ENCODE measurements around the gene ELF4.

ELF4 gene

DNA sequence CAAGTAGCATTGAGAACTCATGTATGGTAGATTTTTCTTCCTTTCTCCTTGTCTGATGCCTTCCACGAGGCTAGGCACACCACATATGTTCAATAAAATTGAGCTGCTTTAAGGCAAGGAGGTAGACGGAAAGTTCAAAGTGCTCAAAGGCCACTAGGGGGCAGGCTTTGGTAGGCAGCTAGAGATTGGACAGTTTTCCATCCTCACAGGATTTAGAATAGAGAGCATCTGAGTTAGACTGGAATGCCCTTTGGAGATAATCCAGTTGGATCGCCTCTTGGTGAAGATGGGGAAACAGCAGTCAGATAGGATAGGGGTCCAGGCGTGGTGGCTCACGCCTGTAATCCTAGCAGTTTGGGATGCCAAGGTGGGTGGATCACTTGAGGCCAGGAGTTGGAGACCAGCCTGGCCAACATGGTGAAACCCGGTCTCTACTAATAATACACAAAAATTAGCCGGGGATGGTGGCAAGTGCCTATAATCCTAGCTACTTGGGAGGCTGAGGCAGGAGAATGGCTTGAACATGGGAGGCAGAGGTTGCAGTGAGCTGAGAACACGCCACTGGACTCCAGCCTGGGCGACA, 30.4 kb downstream of the ELF4 start:
- Histone ChIP-seq H3K4me1 (ENCODE audit: control insufficient read depth, insufficient read depth, low read length) (peaks cover 20% of the 10 kb centered on the region), H3K36me3 (ENCODE audit: control insufficient read depth, insufficient read depth, low read length) (no peaks in the 10 kb centered on the region), H3K9ac (ENCODE audit: low read length) (no peak overlapping the region), H3K27me3 (ENCODE audit: control insufficient read depth, insufficient read depth, low read length) (no peaks in the 10 kb centered on the region), H3K9me3 (ENCODE audit: control insufficient read depth, low read length) (no peaks in the 10 kb centered on the region), H3K4me3 (ENCODE audit: low read length) (no peak overlapping the region)

GRCh38 chrX:130075777-130076176, 34.5 kb downstream of the ELF4 start:
- no peaks in the 10 kb centered on the region for H3K9me3 ChIP-seq (ENCODE audit: control insufficient read depth, low read length)
- no peaks in the 10 kb centered on the region for H3K27me3 ChIP-seq (ENCODE audit: control insufficient read depth, insufficient read depth, low read length)
- H3K4me1 ChIP-seq (ENCODE audit: control insufficient read depth, insufficient read depth, low read length): peaks cover 19% of the 10 kb centered on the region
- H3K4me3 ChIP-seq (ENCODE audit: low read length): no peak overlapping the region
- no peak overlapping the region for H3K9ac ChIP-seq (ENCODE audit: low read length)
- no peaks in the 10 kb centered on the region for H3K36me3 ChIP-seq (ENCODE audit: control insufficient read depth, insufficient read depth, low read length)

DNA sequence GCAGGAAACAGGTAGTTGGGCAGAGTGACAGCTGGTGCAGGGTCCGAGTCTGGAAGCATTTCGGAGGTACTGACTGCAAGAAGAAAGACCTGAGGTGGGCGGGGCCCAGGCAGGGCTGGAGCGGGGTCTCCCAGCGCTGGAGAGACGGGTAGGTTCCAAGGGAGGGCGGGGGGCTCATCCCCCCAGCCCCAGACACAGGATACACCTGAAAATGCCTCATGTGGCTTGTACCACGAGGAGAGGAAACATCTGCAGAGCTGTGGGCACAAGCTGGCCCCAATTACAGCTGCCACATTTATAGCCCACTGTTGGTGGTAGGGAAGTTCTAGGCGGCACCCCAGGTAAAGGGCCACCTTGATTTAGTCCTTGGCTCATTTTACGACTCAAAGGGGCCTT, 38.0 kb downstream of the ELF4 start:
- Histone ChIP-seq H3K27me3 (ENCODE audit: control insufficient read depth, insufficient read depth, low read length) (no peaks in the 10 kb centered on the region), H3K9ac (ENCODE audit: low read length) (no peak overlapping the region), H3K4me3 (ENCODE audit: low read length) (no peak overlapping the region), H3K9me3 (ENCODE audit: control insufficient read depth, low read length) (no peaks in the 10 kb centered on the region), H3K36me3 (ENCODE audit: control insufficient read depth, insufficient read depth, low read length) (no peaks in the 10 kb centered on the region), H3K4me1 (ENCODE audit: control insufficient read depth, insufficient read depth, low read length) (peaks cover 17% of the 10 kb centered on the region)

DNA sequence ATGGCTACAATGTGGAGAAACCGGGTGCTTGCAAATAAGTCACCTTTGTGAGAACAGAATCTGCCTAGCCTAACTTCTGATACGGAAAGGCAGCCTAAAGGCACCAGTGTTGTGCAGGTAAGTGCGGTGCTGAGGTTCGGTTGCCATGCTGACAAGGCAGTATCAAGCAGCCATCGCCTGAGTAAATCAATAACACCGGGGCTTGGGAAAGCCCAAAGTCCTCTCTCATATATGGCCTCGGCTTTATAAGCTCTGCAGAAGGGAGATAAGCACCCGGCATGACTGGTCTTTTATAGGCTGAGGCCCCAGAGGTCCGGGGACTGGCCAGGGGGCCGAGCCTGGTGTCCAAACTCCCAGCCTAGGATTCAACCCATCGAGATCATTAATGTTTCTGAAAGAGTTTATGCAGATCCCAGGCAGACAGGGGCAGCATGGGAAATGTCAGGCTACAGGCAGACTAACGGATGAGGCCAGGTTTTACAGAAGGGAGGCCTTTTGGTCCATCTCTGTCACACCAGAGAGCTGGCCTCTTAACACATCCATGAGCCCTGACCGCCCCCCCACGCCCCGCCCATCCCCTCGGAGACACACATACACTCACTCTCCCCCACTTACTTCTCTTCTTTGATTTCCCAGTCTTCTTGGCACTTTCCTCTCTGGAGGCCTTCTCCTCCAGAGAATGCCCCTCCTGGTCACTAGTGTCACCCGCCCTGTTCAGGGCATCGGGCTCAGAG, 38.5 kb downstream of the ELF4 start:
- Histone ChIP-seq H3K27me3 (ENCODE audit: control insufficient read depth, insufficient read depth, low read length) (no peaks in the 10 kb centered on the region), H3K4me3 (ENCODE audit: low read length) (no peak overlapping the region), H3K9me3 (ENCODE audit: control insufficient read depth, low read length) (no peaks in the 10 kb centered on the region), H3K4me1 (ENCODE audit: control insufficient read depth, insufficient read depth, low read length) (peaks cover 17% of the 10 kb centered on the region), H3K9ac (ENCODE audit: low read length) (no peak overlapping the region), H3K36me3 (ENCODE audit: control insufficient read depth, insufficient read depth, low read length) (no peaks in the 10 kb centered on the region)

DNA sequence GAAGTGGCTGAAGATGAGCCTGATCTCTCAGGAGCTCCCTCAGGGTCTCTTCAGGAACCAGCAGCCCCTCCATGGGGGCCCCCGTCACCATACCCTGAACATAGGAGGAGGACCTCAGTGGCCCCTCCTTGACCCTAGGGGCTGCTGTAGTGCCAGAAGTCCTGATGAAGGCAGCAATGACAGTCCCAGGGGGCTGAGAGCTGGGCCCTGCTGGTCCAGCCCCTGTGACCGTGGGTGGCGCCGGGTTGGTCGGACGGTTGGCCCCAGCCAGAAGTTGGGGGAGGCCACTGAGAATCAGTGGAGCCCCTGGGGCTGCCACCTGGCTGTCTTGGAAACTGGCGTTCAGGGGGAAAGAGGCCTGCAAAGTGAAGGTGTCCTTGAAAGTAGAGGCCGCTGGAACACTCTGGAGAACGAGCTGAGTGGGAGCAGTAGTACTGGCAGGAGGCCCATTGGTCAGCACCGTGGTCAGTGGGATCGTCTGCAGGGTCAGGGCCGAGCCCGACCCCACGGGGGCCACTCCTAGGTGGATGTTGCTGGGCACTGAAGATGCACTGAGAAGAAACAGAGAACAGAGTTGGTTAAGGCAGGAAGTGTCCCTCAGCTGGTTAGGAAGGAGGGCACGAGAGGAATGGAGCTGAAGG, 43.2 kb downstream of the ELF4 start:
- Histone ChIP-seq H3K4me3 (ENCODE audit: low read length) (no peak overlapping the region), H3K4me1 (ENCODE audit: control insufficient read depth, insufficient read depth, low read length) (peaks cover 11% of the 10 kb centered on the region), H3K27me3 (ENCODE audit: control insufficient read depth, insufficient read depth, low read length) (no peaks in the 10 kb centered on the region), H3K9me3 (ENCODE audit: control insufficient read depth, low read length) (no peaks in the 10 kb centered on the region), H3K36me3 (ENCODE audit: control insufficient read depth, insufficient read depth, low read length) (no peaks in the 10 kb centered on the region), H3K9ac (ENCODE audit: low read length) (no peak overlapping the region)

- Histone ChIP-seq H3K9ac (ENCODE audit: low read length) (peak overlapping the region; percentile 61), H3K4me3 (ENCODE audit: low read length) (no peak overlapping the region), H3K4me1 (ENCODE audit: control insufficient read depth, insufficient read depth, low read length) (peaks cover 6% of the 10 kb centered on the region), H3K27me3 (ENCODE audit: control insufficient read depth, insufficient read depth, low read length) (no peaks in the 10 kb centered on the region), H3K36me3 (ENCODE audit: control insufficient read depth, insufficient read depth, low read length) (no peaks in the 10 kb centered on the region), H3K9me3 (ENCODE audit: control insufficient read depth, low read length) (no peaks in the 10 kb centered on the region)
Measured at GRCh38 chrX:130060122-130061069, 49.9 kb downstream of the ELF4 start.

DNA sequence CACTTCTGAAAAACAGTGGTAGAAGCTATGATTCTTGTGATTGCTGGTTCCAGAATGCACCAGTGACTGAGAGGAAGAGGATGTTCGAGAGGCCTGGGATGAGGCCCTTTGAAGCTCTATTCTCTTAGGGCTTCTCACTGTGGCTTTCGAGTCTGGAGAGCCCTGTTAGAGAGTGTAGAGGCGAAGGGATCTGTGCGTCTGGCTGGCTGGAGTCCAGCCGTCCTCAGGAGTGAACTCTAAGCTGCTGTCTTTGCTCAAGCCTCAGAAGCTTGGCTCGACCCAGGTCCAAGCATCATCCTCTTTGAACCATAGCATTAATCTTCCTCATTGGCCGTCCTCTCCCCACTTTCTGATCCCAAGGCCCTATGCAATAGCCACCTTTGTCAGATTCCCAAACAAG, 51.6 kb downstream of the ELF4 start:
- H3K9me3 ChIP-seq (ENCODE audit: control insufficient read depth, low read length): no peaks in the 10 kb centered on the region
- H3K9ac ChIP-seq (ENCODE audit: low read length): no peak overlapping the region
- no peaks in the 10 kb centered on the region for H3K27me3 ChIP-seq (ENCODE audit: control insufficient read depth, insufficient read depth, low read length)
- no peak overlapping the region for H3K4me3 ChIP-seq (ENCODE audit: low read length)
- H3K36me3 ChIP-seq (ENCODE audit: control insufficient read depth, insufficient read depth, low read length): no peaks in the 10 kb centered on the region
- peaks cover 6% of the 10 kb centered on the region for H3K4me1 ChIP-seq (ENCODE audit: control insufficient read depth, insufficient read depth, low read length)

GRCh38 chrX:130057209-130057608, 53.1 kb downstream of the ELF4 start:
- Histone ChIP-seq H3K4me1 (ENCODE audit: control insufficient read depth, insufficient read depth, low read length) (peaks cover 6% of the 10 kb centered on the region), H3K9ac (ENCODE audit: low read length) (no peak overlapping the region), H3K36me3 (ENCODE audit: control insufficient read depth, insufficient read depth, low read length) (no peaks in the 10 kb centered on the region), H3K4me3 (ENCODE audit: low read length) (no peak overlapping the region), H3K27me3 (ENCODE audit: control insufficient read depth, insufficient read depth, low read length) (no peaks in the 10 kb centered on the region), H3K9me3 (ENCODE audit: control insufficient read depth, low read length) (no peaks in the 10 kb centered on the region)

- H3K4me3 ChIP-seq (ENCODE audit: low read length): no peak overlapping the region
- H3K36me3 ChIP-seq (ENCODE audit: control insufficient read depth, insufficient read depth, low read length): no peaks in the 10 kb centered on the region
- H3K27me3 ChIP-seq (ENCODE audit: control insufficient read depth, insufficient read depth, low read length): no peaks in the 10 kb centered on the region
- H3K4me1 ChIP-seq (ENCODE audit: control insufficient read depth, insufficient read depth, low read length): peaks cover 4% of the 10 kb centered on the region
- H3K9ac ChIP-seq (ENCODE audit: low read length): no peak overlapping the region
- no peaks in the 10 kb centered on the region for H3K9me3 ChIP-seq (ENCODE audit: control insufficient read depth, low read length)
Measured at GRCh38 chrX:130055899-130056298, 54.4 kb downstream of the ELF4 start.

DNA sequence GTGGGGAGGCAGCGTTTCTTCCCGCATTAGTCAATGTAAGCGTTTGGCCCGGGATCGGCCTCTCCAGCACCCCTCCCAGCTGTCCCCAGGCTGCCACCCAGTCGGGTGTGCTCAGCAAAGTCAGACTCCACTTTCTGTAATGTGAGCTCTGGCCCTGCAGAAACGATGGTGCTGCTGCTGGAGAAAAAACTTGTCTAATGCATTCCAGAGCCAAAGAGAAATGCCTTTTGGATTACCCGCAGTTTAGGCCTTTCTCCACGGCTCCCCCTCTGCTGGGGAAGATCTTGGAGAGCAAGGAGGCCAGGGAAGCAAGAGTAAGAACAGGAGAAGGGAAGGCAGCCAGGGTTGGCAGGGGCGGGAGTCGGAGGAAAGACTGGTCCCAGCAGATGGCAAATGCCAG, 55.2 kb downstream of the ELF4 start:
- Histone ChIP-seq H3K9ac (ENCODE audit: low read length) (no peak overlapping the region), H3K27me3 (ENCODE audit: control insufficient read depth, insufficient read depth, low read length) (no peaks in the 10 kb centered on the region), H3K9me3 (ENCODE audit: control insufficient read depth, low read length) (no peaks in the 10 kb centered on the region), H3K36me3 (ENCODE audit: control insufficient read depth, insufficient read depth, low read length) (no peaks in the 10 kb centered on the region), H3K4me3 (ENCODE audit: low read length) (no peak overlapping the region), H3K4me1 (ENCODE audit: control insufficient read depth, insufficient read depth, low read length) (no peaks in the 10 kb centered on the region)

- no peaks in the 10 kb centered on the region for H3K4me1 ChIP-seq (ENCODE audit: control insufficient read depth, insufficient read depth, low read length)
- no peak overlapping the region for H3K9ac ChIP-seq (ENCODE audit: low read length)
- no peaks in the 10 kb centered on the region for H3K27me3 ChIP-seq (ENCODE audit: control insufficient read depth, insufficient read depth, low read length)
- no peaks in the 10 kb centered on the region for H3K9me3 ChIP-seq (ENCODE audit: control insufficient read depth, low read length)
- H3K36me3 ChIP-seq (ENCODE audit: control insufficient read depth, insufficient read depth, low read length): no peaks in the 10 kb centered on the region
- H3K4me3 ChIP-seq (ENCODE audit: low read length): no peak overlapping the region
Measured at GRCh38 chrX:130053236-130053635, 57.1 kb downstream of the ELF4 start.
